ENCODE data around the gene PDE8A. TPM values are rescaled to one million over a fixed set of nuclear protein-coding genes. Genes with fewer than 3 reads are reported as not detected.
A peak's percentile ranks its signal among the peaks of the same experiment; 100 is the strongest.

The PDE8A gene
- total and polyA plus RNA-seq, 2 of the 13 experiments (the other 11 are each of a cell fraction or from before 2014, with no cell fraction given): 26.3 to 48.5 TPM

DNA sequence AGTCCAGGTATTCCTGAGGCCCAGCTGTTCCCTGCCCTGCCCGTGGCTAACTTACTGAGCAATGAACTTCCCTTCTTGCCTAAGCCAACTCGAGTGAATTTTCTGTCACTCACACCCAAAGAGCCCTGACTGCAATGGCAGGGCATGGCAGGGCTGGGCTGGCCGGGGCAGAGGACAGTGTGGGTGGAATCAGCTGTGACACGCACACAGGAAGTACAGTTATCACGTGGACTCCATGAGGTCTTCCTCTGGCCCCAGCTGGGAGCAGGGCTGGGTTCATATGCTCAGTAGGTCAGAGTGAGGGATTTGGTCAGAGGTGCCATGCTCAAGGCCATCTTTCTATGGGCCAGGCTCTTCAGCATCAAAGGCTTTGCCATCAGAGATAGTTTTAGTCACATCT lies 192.0 kb downstream of the PDE8A start (continued):
- TF ChIP-seq, protein P1, sequence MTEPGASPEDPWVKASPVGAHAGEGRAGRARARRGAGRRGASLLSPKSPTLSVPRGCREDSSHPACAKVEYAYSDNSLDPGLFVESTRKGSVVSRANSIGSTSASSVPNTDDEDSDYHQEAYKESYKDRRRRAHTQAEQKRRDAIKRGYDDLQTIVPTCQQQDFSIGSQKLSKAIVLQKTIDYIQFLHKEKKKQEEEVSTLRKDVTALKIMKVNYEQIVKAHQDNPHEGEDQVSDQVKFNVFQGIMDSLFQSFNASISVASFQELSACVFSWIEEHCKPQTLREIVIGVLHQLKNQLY (CRISPR knock-in tag; IDR thresholded peaks at IDR 0.05): peak; percentile 85
- TF ChIP-seq SAP130 (CRISPR knock-in tag; IDR thresholded peaks at IDR 0.05; ENCODE audit: low read depth): peak; percentile 48; the same call in 1 of the 2 replicates
- peak; percentile 34; the same call in 1 of the 2 replicates for TF ChIP-seq MIER3 (CRISPR knock-in tag; IDR thresholded peaks at IDR 0.05; ENCODE audit: borderline replicate concordance)
- 0 out of 2 replicates have a peak, but pooled peaks have one; percentile 35 for TF ChIP-seq ARNTL (CRISPR knock-in tag; IDR thresholded peaks at IDR 0.05)
- TF ChIP-seq, protein P2, sequence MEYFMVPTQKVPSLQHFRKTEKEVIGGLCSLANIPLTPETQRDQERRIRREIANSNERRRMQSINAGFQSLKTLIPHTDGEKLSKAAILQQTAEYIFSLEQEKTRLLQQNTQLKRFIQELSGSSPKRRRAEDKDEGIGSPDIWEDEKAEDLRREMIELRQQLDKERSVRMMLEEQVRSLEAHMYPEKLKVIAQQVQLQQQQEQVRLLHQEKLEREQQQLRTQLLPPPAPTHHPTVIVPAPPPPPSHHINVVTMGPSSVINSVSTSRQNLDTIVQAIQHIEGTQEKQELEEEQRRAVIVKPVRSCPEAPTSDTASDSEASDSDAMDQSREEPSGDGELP (IDR thresholded peaks at IDR 0.05; ENCODE audit: borderline replicate concordance, low read depth): peak; percentile 77; the same call in 1 of the 2 replicates
- peak; percentile 47; the same call in 1 of the 2 replicates for TF ChIP-seq RXRB (CRISPR knock-in tag; IDR thresholded peaks at IDR 0.05; ENCODE audit: borderline replicate concordance)

DNA sequence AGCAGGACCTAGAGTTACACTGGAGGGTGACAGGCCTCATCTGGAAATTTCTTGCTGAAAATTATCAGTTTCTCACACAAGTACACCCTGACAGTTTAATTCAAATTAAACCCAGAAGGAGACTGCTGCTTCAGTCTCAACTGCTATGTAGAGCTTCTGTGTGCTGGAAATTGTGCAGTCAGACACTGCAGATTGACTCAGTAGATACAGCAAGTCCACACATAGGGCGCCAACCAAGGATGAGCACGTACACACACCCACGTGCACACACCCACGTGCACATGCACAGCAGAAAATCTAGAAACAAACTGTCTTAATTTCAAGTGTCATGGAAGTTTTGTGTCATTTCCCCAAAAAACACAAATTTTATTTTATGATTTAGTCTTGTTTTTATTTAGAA lies 192.9 kb downstream of the PDE8A start:
- TF ChIP-seq KLF6 (CRISPR knock-in tag; IDR thresholded peaks at IDR 0.05) (no peak), CBFB (CRISPR knock-in tag; IDR thresholded peaks at IDR 0.05) (no peak), MTA1 (CRISPR knock-in tag; IDR thresholded peaks at IDR 0.05; ENCODE audit: borderline replicate concordance) (no peak), ZNF558 (CRISPR knock-in tag; IDR thresholded peaks at IDR 0.05; ENCODE audit: borderline replicate concordance) (no peak), SMYD3 (CRISPR knock-in tag; IDR thresholded peaks at IDR 0.05) (no peak)
- TF ChIP-seq, protein P3, sequence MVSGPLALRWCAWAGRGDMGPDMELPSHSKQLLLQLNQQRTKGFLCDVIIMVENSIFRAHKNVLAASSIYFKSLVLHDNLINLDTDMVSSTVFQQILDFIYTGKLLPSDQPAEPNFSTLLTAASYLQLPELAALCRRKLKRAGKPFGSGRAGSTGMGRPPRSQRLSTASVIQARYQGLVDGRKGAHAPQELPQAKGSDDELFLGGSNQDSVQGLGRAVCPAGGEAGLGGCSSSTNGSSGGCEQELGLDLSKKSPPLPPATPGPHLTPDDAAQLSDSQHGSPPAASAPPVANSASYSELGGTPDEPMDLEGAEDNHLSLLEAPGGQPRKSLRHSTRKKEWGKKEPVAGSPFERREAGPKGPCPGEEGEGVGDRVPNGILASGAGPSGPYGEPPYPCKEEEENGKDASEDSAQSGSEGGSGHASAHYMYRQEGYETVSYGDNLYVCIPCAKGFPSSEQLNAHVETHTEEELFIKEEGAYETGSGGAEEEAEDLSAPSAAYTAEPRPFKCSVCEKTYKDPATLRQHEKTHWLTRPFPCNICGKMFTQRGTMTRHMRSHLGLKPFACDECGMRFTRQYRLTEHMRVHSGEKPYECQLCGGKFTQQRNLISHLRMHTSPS (CRISPR knock-in tag; IDR thresholded peaks at IDR 0.05; ENCODE audit: low read depth): no peak
- Histone ChIP-seq H3K79me2 (ENCODE audit: insufficient read depth, low read length) (no peaks in the 10 kb centered on the region), H3K4me1 (ENCODE audit: insufficient read depth, low read length) (peaks cover 33% of the 10 kb centered on the region), H3K36me3 (replicated peaks in 1 of 2; ENCODE audit: control insufficient read depth in 1 of 2, insufficient read depth in 2 of 2, low read length in 2 of 2) (no peaks in the 10 kb centered on the region), H3K9ac (ENCODE audit: insufficient read depth, low read depth, low read length) (no peak overlapping the region), H2AFZ (ENCODE audit: low read length) (no peak overlapping the region), H3K9me3 (ENCODE audit: low read length) (no peaks in the 10 kb centered on the region), H3K4me2 (ENCODE audit: low read depth, low read length) (no peak overlapping the region), H3K27ac (ENCODE audit: extremely low read length, insufficient read depth, low read length) (no peak overlapping the region), H3K4me3 (replicated peaks in 1 of 3; ENCODE audit: insufficient read depth in 1 of 3, low read depth in 2 of 3, low read length in 3 of 3) (no peak overlapping the region), H3K27me3 (ENCODE audit: control insufficient read depth in 1 of 2, insufficient read depth in 2 of 2, low read length in 2 of 2) (no peaks in the 10 kb centered on the region; a peak in 1 of 5 replicates), H4K20me1 (ENCODE audit: insufficient read depth, low read length) (no peaks in the 10 kb centered on the region)
- 85% methylated on average over 4 of the region's 4 CpGs for WGBS (ENCODE audit: low lambda C conversion rate)
- no peak for ATAC-seq
- in situ Hi-C loops (cut with HindIII; ENCODE audit: extremely low pct_ligation_motif_present, low pct_unique_long_range_greater_than_20kb) (loop anchor here (25.0 kb wide), 1 partner anchor 337 kb away; no protein-coding TSS in a partner anchor), intact Hi-C loops (cut with micrococcal nuclease; ENCODE audit: unreplicated experiment) (no loop called here)
- CTCF ChIA-PET (ENCODE audit: low intra/inter-chr PET ratio, low total read pairs): no interaction called here
- POLR2A ChIA-PET: no interaction called here
- no TSS peak for BruUV-seq (replicated peaks)
- FAIRE-seq: no peak
- DNase-seq (ENCODE audit: low spot score): no peak
